ENCODE results near the gene EIF4ENIF1. TPM values are rescaled to one million over a fixed set of nuclear protein-coding genes. Genes with fewer than 3 reads are reported as not detected.

The EIF4ENIF1 gene
- total and polyA plus RNA-seq, 9 of the 15 experiments (the other 6 are each of a cell fraction or from before 2014, with no cell fraction given): 2.5 to 24.9 (median 15.8) TPM

- TF ChIP-seq, protein P1, sequence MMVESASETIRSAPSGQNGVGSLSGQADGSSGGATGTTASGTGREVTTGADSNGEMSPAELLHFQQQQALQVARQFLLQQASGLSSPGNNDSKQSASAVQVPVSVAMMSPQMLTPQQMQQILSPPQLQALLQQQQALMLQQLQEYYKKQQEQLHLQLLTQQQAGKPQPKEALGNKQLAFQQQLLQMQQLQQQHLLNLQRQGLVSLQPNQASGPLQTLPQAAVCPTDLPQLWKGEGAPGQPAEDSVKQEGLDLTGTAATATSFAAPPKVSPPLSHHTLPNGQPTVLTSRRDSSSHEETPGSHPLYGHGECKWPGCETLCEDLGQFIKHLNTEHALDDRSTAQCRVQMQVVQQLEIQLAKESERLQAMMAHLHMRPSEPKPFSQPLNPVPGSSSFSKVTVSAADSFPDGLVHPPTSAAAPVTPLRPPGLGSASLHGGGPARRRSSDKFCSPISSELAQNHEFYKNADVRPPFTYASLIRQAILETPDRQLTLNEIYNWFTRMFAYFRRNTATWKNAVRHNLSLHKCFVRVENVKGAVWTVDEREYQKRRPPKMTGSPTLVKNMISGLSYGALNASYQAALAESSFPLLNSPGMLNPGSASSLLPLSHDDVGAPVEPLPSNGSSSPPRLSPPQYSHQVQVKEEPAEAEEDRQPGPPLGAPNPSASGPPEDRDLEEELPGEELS (CRISPR knock-in tag; IDR thresholded peaks at IDR 0.05; ENCODE audit: borderline replicate concordance): no peak
- TF ChIP-seq NFIC (IDR thresholded peaks at IDR 0.05) (peak; percentile 29; the same call in 1 of the 2 replicates), XRCC3 (IDR thresholded peaks at IDR 0.05) (no peak), RBM15 (IDR thresholded peaks at IDR 0.05; ENCODE audit: insufficient read depth, low read length) (no peak), YY1 (IDR thresholded peaks at IDR 0.05; ENCODE audit: borderline replicate concordance in 1 of 3, control insufficient read depth in 1 of 3, extremely low read depth in 1 of 3, insufficient read depth in 3 of 3, insufficient read length in 1 of 3, insufficient replicate concordance in 2 of 3, low read depth in 1 of 3, low read length in 2 of 3) (peak in 1 of 3 experiments; percentile 65), ZNF507 (tag; conservative IDR thresholded peaks at IDR 0.05) (no peak), MXD1 (CRISPR knock-in tag; IDR thresholded peaks at IDR 0.05; ENCODE audit: borderline replicate concordance, poor library complexity, severe bottlenecking) (no peak), ZFP30 (CRISPR knock-in tag; IDR thresholded peaks at IDR 0.05; ENCODE audit: borderline replicate concordance) (no peak), NUFIP1 (IDR thresholded peaks at IDR 0.05; ENCODE audit: partially characterized antibody) (no peak), ZBTB49 (CRISPR knock-in tag; IDR thresholded peaks at IDR 0.05; ENCODE audit: borderline replicate concordance) (no peak), NR2F6 (CRISPR knock-in tag; IDR thresholded peaks at IDR 0.05) (no peak), CTCFL (IDR thresholded peaks at IDR 0.05; ENCODE audit: borderline replicate concordance, insufficient read depth, low read depth, low read length, poor library complexity, severe bottlenecking) (no peak), GTF2B (IDR thresholded peaks at IDR 0.05; ENCODE audit: extremely low read depth, insufficient read length) (no peak), STAG1 (CRISPR knock-in tag; IDR thresholded peaks at IDR 0.05; ENCODE audit: borderline replicate concordance) (no peak), ZSCAN32 (CRISPR knock-in tag; IDR thresholded peaks at IDR 0.05) (no peak), ZKSCAN3 (CRISPR knock-in tag; IDR thresholded peaks at IDR 0.05) (no peak)
Observed at GRCh38 chr22:31489632-31490495, at the start of gene EIF4ENIF1 (continued).
